GM21390 (cell line): ENCODE measurements around the gene ZNF460.

Experiments used
- ATAC-seq: cut with Tn5 transposase; IDR thresholded peaks from one replicate; pipeline ENCODE4 v1.9.1; 2021; ENCODE audit not compliant: unreplicated experiment

The ZNF460 gene

GRCh38 chr19:57338877-57339276 lies 58.6 kb downstream of the ZNF460 start:
- no peak for ATAC-seq

GRCh38 chr19:57342582-57342981 lies 62.3 kb downstream of the ZNF460 start:
- ATAC-seq, result no peak
